ENCODE results near the gene PPP4R2.

The PPP4R2 gene

DNA sequence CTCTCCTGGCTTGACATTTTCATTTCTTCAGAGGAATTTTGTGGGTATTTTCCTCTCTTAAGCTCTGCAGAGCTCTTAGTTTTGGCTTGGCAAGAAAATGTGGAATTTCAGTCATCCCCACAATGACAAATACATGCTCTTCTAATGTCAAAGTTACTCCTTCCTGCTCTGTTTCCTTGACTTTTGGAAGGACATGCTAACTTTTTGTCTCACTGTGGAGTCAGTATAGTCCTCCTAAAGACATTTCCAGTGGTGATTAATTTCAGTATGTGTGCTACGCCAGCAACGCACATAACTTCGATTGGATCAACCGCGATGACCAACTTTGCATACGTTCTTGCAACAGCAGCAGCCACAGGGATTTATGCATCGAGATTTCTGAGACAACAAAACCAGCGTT lies 78.2 kb downstream of the PPP4R2 start:
- Histone ChIP-seq H3K4me3 (replicated peaks; ENCODE audit: insufficient read depth, low read length) (no peak overlapping the region), H3K27ac (replicated peaks) (no peak overlapping the region), H3K27me3 (ENCODE audit: insufficient read depth, poor library complexity, severe bottlenecking) (no peaks in the 10 kb centered on the region)
- TF ChIP-seq POLR2AphosphoS5 (IDR thresholded peaks at IDR 0.05; ENCODE audit: low read depth): no peak
- no peak for TF ChIP-seq CTCF (IDR thresholded peaks at IDR 0.05; ENCODE audit: insufficient read depth, low read length)
- TF ChIP-seq SPI1 (IDR thresholded peaks at IDR 0.05; ENCODE audit: borderline replicate concordance, low read depth): no peak
- no peak for TF ChIP-seq GABPA (IDR thresholded peaks at IDR 0.05; ENCODE audit: low read depth)
- TF ChIP-seq REST (IDR thresholded peaks at IDR 0.05; ENCODE audit: insufficient replicate concordance, low read depth): no peak
- DNase-seq (ENCODE audit: low read depth in 1 of 2, low spot score in 1 of 2): no peak

DNA sequence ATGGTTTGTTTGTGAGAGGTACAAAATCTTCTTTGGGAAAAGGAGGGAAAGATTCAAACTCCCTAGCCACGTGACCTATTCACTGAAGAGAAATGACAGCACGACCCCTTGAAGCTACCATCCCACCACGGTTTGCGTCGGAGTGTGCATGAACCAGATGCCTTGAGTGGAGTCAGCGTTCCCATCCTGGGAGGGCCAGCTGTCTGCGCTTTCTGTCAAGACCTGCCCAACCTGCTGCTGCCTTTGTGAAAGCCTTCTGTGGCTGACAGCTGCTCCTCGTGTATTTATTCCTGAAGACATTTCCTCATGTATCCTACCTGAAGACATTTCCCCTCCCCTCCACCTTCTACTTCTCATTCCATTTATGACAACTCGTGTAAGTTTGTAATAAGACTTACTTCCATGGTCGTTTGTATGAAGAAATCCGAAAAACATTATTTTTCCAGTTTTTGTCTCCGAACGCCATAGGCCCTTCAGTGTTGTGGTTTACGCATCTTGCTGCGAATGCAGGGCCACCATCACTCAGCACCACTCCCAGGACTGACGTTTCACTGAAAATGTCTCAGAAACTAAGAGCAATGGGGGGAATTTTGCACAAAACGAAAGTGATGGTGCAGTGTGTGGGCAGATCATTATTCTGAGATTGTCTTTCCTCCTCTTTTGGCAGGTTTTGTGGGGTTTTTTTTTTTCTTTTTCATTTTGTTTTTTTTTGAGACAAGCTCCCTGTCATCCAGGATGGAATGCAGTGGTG lies 83.8 kb downstream of the PPP4R2 start:
- TF ChIP-seq SPI1 (IDR thresholded peaks at IDR 0.05; ENCODE audit: borderline replicate concordance, low read depth) (no peak), CTCF (IDR thresholded peaks at IDR 0.05; ENCODE audit: insufficient read depth, low read length) (no peak), POLR2AphosphoS5 (IDR thresholded peaks at IDR 0.05; ENCODE audit: low read depth) (no peak), GABPA (IDR thresholded peaks at IDR 0.05; ENCODE audit: low read depth) (no peak), REST (IDR thresholded peaks at IDR 0.05; ENCODE audit: insufficient replicate concordance, low read depth) (no peak)

GRCh38 chr3:73081140-73081539 lies 84.5 kb downstream of the PPP4R2 start:
- Histone ChIP-seq H3K27ac (replicated peaks) (no peak overlapping the region), H3K27me3 (ENCODE audit: insufficient read depth, poor library complexity, severe bottlenecking) (no peaks in the 10 kb centered on the region), H3K4me3 (replicated peaks; ENCODE audit: insufficient read depth, low read length) (no peak overlapping the region)
- no peak for DNase-seq (ENCODE audit: low read depth in 1 of 2, low spot score in 1 of 2)
- TF ChIP-seq GABPA (IDR thresholded peaks at IDR 0.05; ENCODE audit: low read depth) (no peak), CTCF (IDR thresholded peaks at IDR 0.05; ENCODE audit: insufficient read depth, low read length) (no peak), REST (IDR thresholded peaks at IDR 0.05; ENCODE audit: insufficient replicate concordance, low read depth) (no peak), SPI1 (IDR thresholded peaks at IDR 0.05; ENCODE audit: borderline replicate concordance, low read depth) (no peak), POLR2AphosphoS5 (IDR thresholded peaks at IDR 0.05; ENCODE audit: low read depth) (no peak)

More for the DNA sequence above, 83.8 kb downstream of the PPP4R2 start:
- Histone ChIP-seq H3K4me3 (replicated peaks; ENCODE audit: insufficient read depth, low read length) (no peak overlapping the region), H3K27me3 (ENCODE audit: insufficient read depth, poor library complexity, severe bottlenecking) (no peaks in the 10 kb centered on the region), H3K27ac (replicated peaks) (no peak overlapping the region)
- no peak for DNase-seq (ENCODE audit: low read depth in 1 of 2, low spot score in 1 of 2)
